Trophoblast cell (in vitro differentiated cells and primary cell): ENCODE measurements around the gene DYRK2.

Experiments used
- DNase-seq, 2 donors: peaks; one replicate each; pipeline ENCODE4 v3.0.0-alpha.2; 2016
- H2AFZ ChIP-seq: 2 replicates; pipeline ENCODE4 v1.6.1; 2013; ENCODE audit warnings: low read length, moderate library complexity, mild to moderate bottlenecking; ENCODE audit not compliant: insufficient read depth, poor library complexity
- H2AK5ac ChIP-seq: 2 replicates; pipeline ENCODE4 v1.6.1; 2013; ENCODE audit warnings: mild to moderate bottlenecking, low read length
- H2BK120ac ChIP-seq: 2 replicates; pipeline ENCODE4 v1.6.1; 2013; ENCODE audit warnings: low read length, mild to moderate bottlenecking, moderate library complexity; ENCODE audit not compliant: insufficient read depth, poor library complexity
- H2BK12ac ChIP-seq: 2 replicates; pipeline ENCODE4 v1.6.1; 2013; ENCODE audit warnings: mild to moderate bottlenecking, low read length, moderate library complexity
- H2BK5ac ChIP-seq: 2 replicates; pipeline ENCODE4 v1.6.1; 2013; ENCODE audit warnings: low read length, low read depth, moderate library complexity, mild to moderate bottlenecking; ENCODE audit not compliant: poor library complexity
- H3K14ac ChIP-seq: 2 replicates; pipeline ENCODE4 v1.6.1; 2013; ENCODE audit warnings: mild to moderate bottlenecking, low read length
- H3K18ac ChIP-seq: 2 replicates; pipeline ENCODE4 v1.6.1; 2013; ENCODE audit warnings: mild to moderate bottlenecking, low read length
- H3K23ac ChIP-seq: 2 replicates; pipeline ENCODE4 v1.6.1; 2013; ENCODE audit warnings: low read length
- H3K27ac ChIP-seq: 2 replicates; pipeline ENCODE4 v1.5.1; 2013; ENCODE audit warnings: low read depth, mild to moderate bottlenecking, inconsistent platforms, low read length, moderate library complexity
- H3K27me3 ChIP-seq: 2 replicates; pipeline ENCODE4 v1.6.1; 2013; ENCODE audit warnings: inconsistent platforms, mild to moderate bottlenecking, low read length, moderate library complexity; ENCODE audit not compliant: insufficient read depth
- H3K36me3 ChIP-seq, 2 experiments: 1 replicate in 1 of 2; 2 replicates in 1 of 2; pipeline ENCODE4 v1.6.1; 2013; ENCODE audit warnings: low read length in 2 of 2, mild to moderate bottlenecking in 2 of 2, moderate library complexity in 1 of 2; ENCODE audit not compliant: insufficient read depth in 2 of 2, control insufficient read depth in 1 of 2
- H3K4ac ChIP-seq: 2 replicates; pipeline ENCODE4 v1.6.1; 2013; ENCODE audit warnings: low read depth, mild to moderate bottlenecking, low read length, moderate library complexity
- H3K4me1 ChIP-seq, 2 experiments: 1 replicate in 1 of 2; 2 replicates in 1 of 2; pipeline ENCODE4 v1.6.1; 2013; ENCODE audit warnings: low read length in 2 of 2, mild to moderate bottlenecking in 2 of 2, moderate library complexity in 1 of 2; ENCODE audit not compliant: insufficient read depth in 2 of 2, control insufficient read depth in 1 of 2
- H3K4me2 ChIP-seq: 2 replicates; pipeline ENCODE4 v1.6.1; 2013; ENCODE audit warnings: inconsistent platforms, mild to moderate bottlenecking, low read length, moderate library complexity
- H3K4me3 ChIP-seq: 2 replicates; pipeline ENCODE4 v1.5.1; 2013; ENCODE audit warnings: mild to moderate bottlenecking, low read depth, low read length, inconsistent platforms
- H3K79me1 ChIP-seq: one replicate; pipeline ENCODE4 v1.6.1; 2013; ENCODE audit warnings: low read length
- H3K79me2 ChIP-seq: 2 replicates; pipeline ENCODE4 v1.6.1; 2013; ENCODE audit warnings: low read length, mild to moderate bottlenecking; ENCODE audit not compliant: control insufficient read depth, insufficient read depth, poor library complexity
- H3K9ac ChIP-seq: 2 replicates; pipeline ENCODE4 v1.6.1; 2013; ENCODE audit warnings: mild to moderate bottlenecking, low read length
- H3K9me3 ChIP-seq: 2 replicates; pipeline ENCODE4 v1.6.1; 2013; ENCODE audit warnings: low read depth, mild to moderate bottlenecking, control low read depth, inconsistent platforms, low read length; ENCODE audit not compliant: insufficient read depth
- H4K12ac ChIP-seq: 2 replicates; pipeline ENCODE4 v1.6.1; 2013; ENCODE audit warnings: low read depth, mild to moderate bottlenecking, low read length, moderate library complexity
- H4K8ac ChIP-seq: 2 replicates; pipeline ENCODE4 v1.6.1; 2013; ENCODE audit warnings: low read depth, mild to moderate bottlenecking, low read length, moderate library complexity
- H4K91ac ChIP-seq: one replicate; pipeline ENCODE4 v1.6.1; 2013; ENCODE audit warnings: low read depth, mild to moderate bottlenecking, low read length, moderate library complexity
- WGBS: extraction: QIAGEN DNeasy Blood & Tissue Kit; methylation state at CpG from one replicate; pipeline ENCODE4 v1.1.7; 2013; ENCODE audit warnings: missing lambda C conversion rate; ENCODE audit not compliant: insufficient read length, insufficient coverage; ENCODE audit errors: extremely low coverage; 5-methylcytosine and 5-hydroxymethylcytosine counted together

The DYRK2 gene

GRCh38 chr12:67658486-67658885 is 9.9 kb downstream of the DYRK2 start:
- H3K4me3 ChIP-seq = no peak overlapping the region
- no peak overlapping the region for H2BK120ac ChIP-seq
- peaks cover 6 to 10% of the 10 kb centered on the region in 2 experiments for H3K4me1 ChIP-seq
- no peak overlapping the region for H3K14ac ChIP-seq
- no peak overlapping the region for H3K4me2 ChIP-seq
- H3K36me3 ChIP-seq = peaks cover 19 to 25% of the 10 kb centered on the region in 2 experiments
- WGBS = no CpG with 5 or more reads among the region's 8 CpGs
- peaks cover 8% of the 10 kb centered on the region for H3K79me2 ChIP-seq
- H2BK5ac ChIP-seq = no peak overlapping the region
- H3K18ac ChIP-seq = no peak overlapping the region
- no peaks in the 10 kb centered on the region for H3K27me3 ChIP-seq
- no peak overlapping the region for H2AK5ac ChIP-seq
- no peak overlapping the region for H3K23ac ChIP-seq
- H3K9me3 ChIP-seq = peaks cover 2% of the 10 kb centered on the region
- no peak overlapping the region for H4K91ac ChIP-seq
- H4K12ac ChIP-seq = no peak overlapping the region
- no peak overlapping the region for H3K27ac ChIP-seq
- H4K8ac ChIP-seq = no peak overlapping the region
- no peaks in the 10 kb centered on the region for H3K79me1 ChIP-seq
- H3K9ac ChIP-seq = no peak overlapping the region
- H3K4ac ChIP-seq = peak overlapping the region; percentile 6
- H2BK12ac ChIP-seq = no peak overlapping the region
- no peak overlapping the region for H2AFZ ChIP-seq
- DNase-seq = no peak

- Histone ChIP-seq H4K8ac (no peak overlapping the region), H3K4me2 (no peak overlapping the region), H3K27ac (no peak overlapping the region), H3K23ac (no peak overlapping the region), H3K4ac (no peak overlapping the region), H3K4me1 (peaks cover 6 to 9% of the 10 kb centered on the region in 2 experiments), H3K79me2 (peaks cover 7% of the 10 kb centered on the region), H2BK5ac (no peak overlapping the region), H3K36me3 (peaks cover 19 to 25% of the 10 kb centered on the region in 2 experiments), H4K12ac (no peak overlapping the region), H3K9ac (no peak overlapping the region), H3K27me3 (no peaks in the 10 kb centered on the region), H2AFZ (no peak overlapping the region), H3K4me3 (no peak overlapping the region), H2BK120ac (no peak overlapping the region), H3K9me3 (peaks cover 2% of the 10 kb centered on the region), H3K18ac (no peak overlapping the region), H2BK12ac (no peak overlapping the region), H3K79me1 (no peaks in the 10 kb centered on the region), H2AK5ac (no peak overlapping the region), H4K91ac (no peak overlapping the region), H3K14ac (no peak overlapping the region)
- DNase-seq = no peak
- no CpG with 5 or more reads among the region's 4 CpGs for WGBS
Observed at GRCh38 chr12:67659292-67659691, 10.7 kb downstream of the DYRK2 start.

GRCh38 chr12:67661311-67662021 is 12.9 kb downstream of the DYRK2 start:
- no peak overlapping the region for H2AFZ ChIP-seq
- no peaks in the 10 kb centered on the region for H3K27me3 ChIP-seq
- no peak overlapping the region for H3K18ac ChIP-seq
- H3K79me1 ChIP-seq = no peaks in the 10 kb centered on the region
- no peak for DNase-seq
- no peak overlapping the region for H3K9ac ChIP-seq
- H3K9me3 ChIP-seq = peaks cover 2% of the 10 kb centered on the region
- H4K12ac ChIP-seq = no peak overlapping the region
- peaks cover 2% of the 10 kb centered on the region for H3K79me2 ChIP-seq
- H3K27ac ChIP-seq = no peak overlapping the region
- H2BK5ac ChIP-seq = no peak overlapping the region
- no peak overlapping the region for H2BK120ac ChIP-seq
- no peak overlapping the region for H3K23ac ChIP-seq
- peaks cover 19 to 21% of the 10 kb centered on the region in 2 experiments for H3K36me3 ChIP-seq
- no CpG with 5 or more reads among the region's 4 CpGs for WGBS
- no peak overlapping the region for H3K4me3 ChIP-seq
- H3K4me1 ChIP-seq = peaks cover 3 to 4% of the 10 kb centered on the region in 2 experiments
- no peak overlapping the region for H2BK12ac ChIP-seq
- peak overlapping the region; percentile 0 for H3K4me2 ChIP-seq
- no peak overlapping the region for H4K91ac ChIP-seq
- H3K4ac ChIP-seq = no peak overlapping the region
- no peak overlapping the region for H4K8ac ChIP-seq
- no peak overlapping the region for H2AK5ac ChIP-seq
- no peak overlapping the region for H3K14ac ChIP-seq

GRCh38 chr12:67662910-67663538 is 14.5 kb downstream of the DYRK2 start:
- Histone ChIP-seq H3K18ac (no peak overlapping the region), H3K9me3 (no peaks in the 10 kb centered on the region), H3K36me3 (peaks cover 7 to 8% of the 10 kb centered on the region in 2 experiments), H4K12ac (no peak overlapping the region), H3K4me2 (no peak overlapping the region), H3K27me3 (no peaks in the 10 kb centered on the region), H3K79me2 (peaks cover 2% of the 10 kb centered on the region), H3K4me3 (no peak overlapping the region), H2BK5ac (no peak overlapping the region), H3K4me1 (peaks cover 3 to 4% of the 10 kb centered on the region in 2 experiments), H3K9ac (no peak overlapping the region), H3K79me1 (no peaks in the 10 kb centered on the region), H4K91ac (no peak overlapping the region), H3K4ac (no peak overlapping the region), H4K8ac (no peak overlapping the region), H2BK120ac (no peak overlapping the region), H3K23ac (no peak overlapping the region), H2BK12ac (no peak overlapping the region), H2AK5ac (no peak overlapping the region), H3K14ac (no peak overlapping the region), H2AFZ (no peak overlapping the region), H3K27ac (no peak overlapping the region)
- no CpG with 5 or more reads among the region's 3 CpGs for WGBS
- no peak for DNase-seq
